ENCODE data around the gene CCNI.

GRCh38 chr4:77062856-77063255 is 12.9 kb downstream of the CCNI start:
- TF ChIP-seq USF2 (CRISPR knock-in tag; IDR thresholded peaks at IDR 0.05) (no peak), OVOL2 (CRISPR knock-in tag; IDR thresholded peaks at IDR 0.05; ENCODE audit: borderline replicate concordance) (no peak), ATF2 (CRISPR knock-in tag; IDR thresholded peaks at IDR 0.05; ENCODE audit: borderline replicate concordance, low read depth) (no peak), MXD4 (CRISPR knock-in tag; IDR thresholded peaks at IDR 0.05; ENCODE audit: borderline replicate concordance) (no peak), ZBTB21 (CRISPR knock-in tag; IDR thresholded peaks at IDR 0.05; ENCODE audit: borderline replicate concordance) (no peak), CREM (CRISPR knock-in tag; IDR thresholded peaks at IDR 0.05) (no peak), RELA (CRISPR knock-in tag; IDR thresholded peaks at IDR 0.05; ENCODE audit: borderline replicate concordance) (no peak), SP1 (CRISPR knock-in tag; conservative IDR thresholded peaks at IDR 0.05) (no peak)
- TF ChIP-seq, protein P1, sequence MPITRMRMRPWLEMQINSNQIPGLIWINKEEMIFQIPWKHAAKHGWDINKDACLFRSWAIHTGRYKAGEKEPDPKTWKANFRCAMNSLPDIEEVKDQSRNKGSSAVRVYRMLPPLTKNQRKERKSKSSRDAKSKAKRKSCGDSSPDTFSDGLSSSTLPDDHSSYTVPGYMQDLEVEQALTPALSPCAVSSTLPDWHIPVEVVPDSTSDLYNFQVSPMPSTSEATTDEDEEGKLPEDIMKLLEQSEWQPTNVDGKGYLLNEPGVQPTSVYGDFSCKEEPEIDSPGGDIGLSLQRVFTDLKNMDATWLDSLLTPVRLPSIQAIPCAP (CRISPR knock-in tag; IDR thresholded peaks at IDR 0.05) = no peak
- TF ChIP-seq, protein P2, sequence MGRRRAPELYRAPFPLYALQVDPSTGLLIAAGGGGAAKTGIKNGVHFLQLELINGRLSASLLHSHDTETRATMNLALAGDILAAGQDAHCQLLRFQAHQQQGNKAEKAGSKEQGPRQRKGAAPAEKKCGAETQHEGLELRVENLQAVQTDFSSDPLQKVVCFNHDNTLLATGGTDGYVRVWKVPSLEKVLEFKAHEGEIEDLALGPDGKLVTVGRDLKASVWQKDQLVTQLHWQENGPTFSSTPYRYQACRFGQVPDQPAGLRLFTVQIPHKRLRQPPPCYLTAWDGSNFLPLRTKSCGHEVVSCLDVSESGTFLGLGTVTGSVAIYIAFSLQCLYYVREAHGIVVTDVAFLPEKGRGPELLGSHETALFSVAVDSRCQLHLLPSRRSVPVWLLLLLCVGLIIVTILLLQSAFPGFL (CRISPR knock-in tag; IDR thresholded peaks at IDR 0.05; ENCODE audit: borderline replicate concordance) = no peak
- TF ChIP-seq, protein P3, sequence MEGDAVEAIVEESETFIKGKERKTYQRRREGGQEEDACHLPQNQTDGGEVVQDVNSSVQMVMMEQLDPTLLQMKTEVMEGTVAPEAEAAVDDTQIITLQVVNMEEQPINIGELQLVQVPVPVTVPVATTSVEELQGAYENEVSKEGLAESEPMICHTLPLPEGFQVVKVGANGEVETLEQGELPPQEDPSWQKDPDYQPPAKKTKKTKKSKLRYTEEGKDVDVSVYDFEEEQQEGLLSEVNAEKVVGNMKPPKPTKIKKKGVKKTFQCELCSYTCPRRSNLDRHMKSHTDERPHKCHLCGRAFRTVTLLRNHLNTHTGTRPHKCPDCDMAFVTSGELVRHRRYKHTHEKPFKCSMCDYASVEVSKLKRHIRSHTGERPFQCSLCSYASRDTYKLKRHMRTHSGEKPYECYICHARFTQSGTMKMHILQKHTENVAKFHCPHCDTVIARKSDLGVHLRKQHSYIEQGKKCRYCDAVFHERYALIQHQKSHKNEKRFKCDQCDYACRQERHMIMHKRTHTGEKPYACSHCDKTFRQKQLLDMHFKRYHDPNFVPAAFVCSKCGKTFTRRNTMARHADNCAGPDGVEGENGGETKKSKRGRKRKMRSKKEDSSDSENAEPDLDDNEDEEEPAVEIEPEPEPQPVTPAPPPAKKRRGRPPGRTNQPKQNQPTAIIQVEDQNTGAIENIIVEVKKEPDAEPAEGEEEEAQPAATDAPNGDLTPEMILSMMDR (IDR thresholded peaks at IDR 0.05) = no peak
- TF ChIP-seq, protein P4, sequence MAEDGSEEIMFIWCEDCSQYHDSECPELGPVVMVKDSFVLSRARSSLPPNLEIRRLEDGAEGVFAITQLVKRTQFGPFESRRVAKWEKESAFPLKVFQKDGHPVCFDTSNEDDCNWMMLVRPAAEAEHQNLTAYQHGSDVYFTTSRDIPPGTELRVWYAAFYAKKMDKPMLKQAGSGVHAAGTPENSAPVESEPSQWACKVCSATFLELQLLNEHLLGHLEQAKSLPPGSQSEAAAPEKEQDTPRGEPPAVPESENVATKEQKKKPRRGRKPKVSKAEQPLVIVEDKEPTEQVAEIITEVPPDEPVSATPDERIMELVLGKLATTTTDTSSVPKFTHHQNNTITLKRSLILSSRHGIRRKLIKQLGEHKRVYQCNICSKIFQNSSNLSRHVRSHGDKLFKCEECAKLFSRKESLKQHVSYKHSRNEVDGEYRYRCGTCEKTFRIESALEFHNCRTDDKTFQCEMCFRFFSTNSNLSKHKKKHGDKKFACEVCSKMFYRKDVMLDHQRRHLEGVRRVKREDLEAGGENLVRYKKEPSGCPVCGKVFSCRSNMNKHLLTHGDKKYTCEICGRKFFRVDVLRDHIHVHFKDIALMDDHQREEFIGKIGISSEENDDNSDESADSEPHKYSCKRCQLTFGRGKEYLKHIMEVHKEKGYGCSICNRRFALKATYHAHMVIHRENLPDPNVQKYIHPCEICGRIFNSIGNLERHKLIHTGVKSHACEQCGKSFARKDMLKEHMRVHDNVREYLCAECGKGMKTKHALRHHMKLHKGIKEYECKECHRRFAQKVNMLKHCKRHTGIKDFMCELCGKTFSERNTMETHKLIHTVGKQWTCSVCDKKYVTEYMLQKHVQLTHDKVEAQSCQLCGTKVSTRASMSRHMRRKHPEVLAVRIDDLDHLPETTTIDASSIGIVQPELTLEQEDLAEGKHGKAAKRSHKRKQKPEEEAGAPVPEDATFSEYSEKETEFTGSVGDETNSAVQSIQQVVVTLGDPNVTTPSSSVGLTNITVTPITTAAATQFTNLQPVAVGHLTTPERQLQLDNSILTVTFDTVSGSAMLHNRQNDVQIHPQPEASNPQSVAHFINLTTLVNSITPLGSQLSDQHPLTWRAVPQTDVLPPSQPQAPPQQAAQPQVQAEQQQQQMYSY (CRISPR knock-in tag; IDR thresholded peaks at IDR 0.05) = no peak
